Hindlimb muscle (tissue), 1 donor: ENCODE data around the gene NRXN3. TPM values are rescaled to one million over a fixed set of nuclear protein-coding genes. Genes with fewer than 3 reads are reported as not detected.

ENCODE experiments used
- DNase-seq: peaks from one replicate; pipeline ENCODE4 v3.0.0-alpha.2; 2013
- polyA plus RNA-seq: library from polyadenylated mRNA; unstranded; fragments of 120-200 nt; gene quantifications from one replicate; pipeline ENCODE4 v1.2.1, GENCODE V29; 2013; ENCODE audit not compliant: insufficient read length

The NRXN3 gene
- polyA plus RNA-seq, 1 donor = 0.40 TPM

DNA sequence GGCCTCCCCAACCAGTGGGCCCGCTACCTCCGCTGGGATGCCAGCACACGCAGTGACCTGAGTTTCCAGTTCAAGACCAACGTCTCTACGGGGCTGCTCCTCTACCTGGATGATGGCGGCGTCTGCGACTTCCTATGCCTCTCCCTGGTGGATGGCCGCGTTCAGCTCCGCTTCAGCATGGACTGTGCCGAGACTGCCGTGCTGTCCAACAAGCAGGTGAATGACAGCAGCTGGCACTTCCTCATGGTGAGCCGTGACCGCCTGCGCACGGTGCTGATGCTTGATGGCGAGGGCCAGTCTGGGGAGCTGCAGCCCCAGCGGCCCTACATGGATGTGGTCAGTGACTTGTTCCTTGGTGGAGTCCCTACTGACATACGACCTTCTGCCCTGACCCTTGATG is 73.0 kb downstream of the NRXN3 start:
- no peak for DNase-seq

DNA sequence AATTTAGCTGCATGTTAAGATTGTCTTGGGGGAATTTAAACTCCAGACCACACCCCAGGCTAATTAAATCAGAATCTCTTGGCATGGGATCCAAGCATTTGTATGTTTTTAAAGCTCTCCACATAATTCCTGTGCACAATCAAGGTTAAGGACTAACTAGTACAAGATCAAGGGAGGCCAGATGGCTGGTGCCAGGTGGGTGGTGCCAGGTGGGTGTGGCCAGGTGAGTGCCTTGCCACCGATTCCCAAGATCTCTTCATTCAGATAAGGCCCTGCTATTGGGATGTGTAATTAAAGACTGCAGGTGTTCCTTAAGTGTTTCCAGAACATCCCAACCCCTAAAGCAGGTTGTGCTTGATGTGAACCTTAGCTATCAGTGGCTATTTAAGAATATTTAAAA is 75.1 kb downstream of the NRXN3 start:
- no peak for DNase-seq

DNA sequence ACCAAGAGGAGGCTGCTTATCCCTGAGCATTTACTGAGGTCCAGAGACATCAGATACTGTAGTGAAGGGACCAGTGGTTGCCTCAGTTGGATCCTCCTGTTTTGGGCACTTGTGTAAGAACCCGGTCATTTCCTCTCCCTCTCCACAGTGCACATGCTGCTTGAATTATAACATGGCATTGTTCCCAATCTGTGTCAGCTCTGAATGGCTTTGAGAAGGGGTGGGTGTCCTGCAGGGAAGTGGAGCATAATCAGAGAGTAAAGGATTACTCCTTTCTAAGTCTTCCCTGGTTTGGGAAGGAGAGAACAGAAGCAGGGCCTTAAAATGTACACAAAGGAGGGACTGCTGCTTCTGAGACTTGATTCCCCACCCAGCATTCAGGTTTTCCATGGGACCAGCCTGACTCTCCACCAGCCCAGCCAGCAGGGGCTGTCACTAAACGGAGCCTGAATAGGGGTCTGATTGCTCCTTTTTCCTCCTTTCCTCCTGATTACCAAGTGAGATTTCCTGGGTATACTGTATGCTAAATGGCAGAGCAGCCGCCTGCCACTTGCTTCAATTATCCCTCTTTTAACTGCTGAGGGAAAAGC is 78.4 kb downstream of the NRXN3 start:
- DNase-seq = no peak

DNA sequence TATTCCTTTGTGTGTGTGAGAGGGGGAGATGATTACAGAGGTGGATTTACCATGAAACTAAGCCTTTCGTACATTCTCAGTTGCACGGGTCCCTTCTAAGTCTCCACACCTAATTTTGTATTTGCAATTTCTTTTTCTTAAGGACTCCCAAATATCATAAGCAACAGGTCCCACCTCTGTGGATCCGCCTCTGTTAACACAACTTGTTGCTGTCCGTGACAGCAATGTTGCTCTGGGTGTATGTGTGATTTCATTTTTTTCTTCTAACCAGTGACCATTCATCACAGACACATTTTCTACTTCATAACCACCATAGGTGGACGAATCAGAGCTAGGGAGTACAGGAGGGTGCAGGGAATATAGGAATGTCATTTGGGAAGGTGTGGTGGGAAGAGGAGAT is 81.1 kb downstream of the NRXN3 start:
- no peak for DNase-seq

DNA sequence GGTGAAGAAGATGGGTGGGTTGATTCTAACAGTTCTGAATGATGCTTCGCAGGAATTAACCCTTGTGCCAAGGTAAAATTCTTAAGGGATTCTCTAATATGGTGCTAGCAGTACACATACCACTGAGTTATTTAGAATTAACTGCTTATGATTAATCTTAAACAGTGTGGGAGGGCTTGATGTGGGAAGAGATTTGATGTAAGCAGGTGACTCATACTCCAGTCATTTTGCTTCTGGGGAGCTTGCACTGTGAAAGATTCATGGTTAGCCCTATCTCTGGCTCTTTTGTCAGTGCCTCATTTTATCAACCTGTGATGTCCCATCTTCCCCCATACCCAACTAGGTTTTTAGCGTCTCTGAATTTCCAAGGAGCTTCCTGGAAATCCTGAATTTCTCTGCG is 83.8 kb downstream of the NRXN3 start:
- DNase-seq = no peak

- DNase-seq = no peak
Measured at GRCh38 chr14:78254911-78255461, 84.8 kb downstream of the NRXN3 start.

DNA sequence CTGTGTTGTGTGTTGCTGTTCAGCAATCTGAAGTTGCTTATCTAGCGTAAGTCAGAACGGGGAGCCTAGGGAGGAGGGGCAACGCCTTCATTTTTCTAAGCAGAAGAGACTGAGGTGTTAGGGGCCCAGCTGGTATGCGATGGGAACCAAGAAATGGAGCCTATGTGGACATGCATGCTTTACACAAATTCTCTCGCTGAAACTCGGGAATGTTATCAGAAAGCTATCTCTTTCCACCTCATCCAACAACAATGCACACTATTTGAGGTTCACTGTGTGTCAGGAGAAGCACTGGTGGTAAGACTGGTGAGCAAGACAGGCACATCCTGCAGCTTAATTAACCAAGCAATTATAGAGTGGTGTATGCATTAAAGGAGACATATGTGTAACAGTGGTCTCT is 89.7 kb downstream of the NRXN3 start:
- DNase-seq = no peak

DNA sequence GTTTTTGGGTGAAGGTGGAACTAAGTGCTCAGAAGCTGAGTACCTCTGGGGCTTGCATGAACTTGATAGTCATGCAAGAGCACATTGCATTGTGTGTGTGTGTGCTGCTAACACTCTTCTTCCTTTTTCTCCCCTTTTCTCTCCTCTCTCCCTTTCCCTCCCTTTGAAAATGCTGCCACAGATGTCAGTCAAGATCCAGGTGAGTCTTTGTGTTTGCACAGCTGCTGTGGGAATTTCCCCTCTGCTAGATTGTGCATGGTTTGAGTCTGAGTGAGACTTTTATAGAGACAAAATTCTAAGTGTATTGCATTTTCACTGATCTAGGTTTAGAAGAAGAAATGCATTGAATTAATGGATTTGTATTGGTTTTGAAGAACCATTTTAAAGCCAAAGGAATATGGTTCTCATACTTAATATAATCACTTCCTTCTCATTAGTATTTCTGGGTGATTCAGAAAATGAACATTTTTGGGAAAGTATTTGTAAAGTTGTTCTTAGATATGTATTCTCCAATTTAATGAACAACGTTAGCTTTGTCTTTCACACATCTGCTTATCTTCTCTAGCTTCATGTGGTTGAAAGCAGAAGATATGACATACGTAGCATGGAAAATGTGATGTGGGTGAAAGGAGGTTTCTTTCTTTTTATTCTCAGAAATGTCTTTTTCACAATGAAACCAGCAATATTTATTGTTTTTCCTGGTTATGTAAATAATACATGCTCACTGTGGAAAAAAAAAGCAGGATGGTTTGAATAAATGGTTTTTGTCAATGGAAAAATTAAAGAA is 108.5 kb downstream of the NRXN3 start:
- DNase-seq = no peak

DNA sequence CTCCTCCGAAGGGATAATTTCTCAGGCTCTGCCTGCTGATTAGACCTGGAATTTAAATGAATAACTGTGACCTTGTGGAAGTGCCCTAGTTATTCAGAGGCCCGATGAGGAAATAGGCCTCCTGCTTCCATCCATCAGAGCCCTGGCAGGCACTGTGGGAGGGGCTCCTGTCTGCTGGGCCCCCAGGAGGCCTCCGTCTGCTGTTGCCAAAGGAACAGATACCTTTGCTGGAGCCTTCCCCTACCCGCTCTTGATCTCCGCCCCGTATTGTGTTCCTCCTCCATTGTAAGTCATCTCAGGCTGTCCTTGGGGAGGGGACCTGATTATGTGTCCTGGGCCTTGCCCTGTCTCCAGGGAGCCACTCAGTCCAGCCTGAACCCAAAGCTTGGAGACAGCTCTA is 112.3 kb downstream of the NRXN3 start:
- no peak for DNase-seq

DNA sequence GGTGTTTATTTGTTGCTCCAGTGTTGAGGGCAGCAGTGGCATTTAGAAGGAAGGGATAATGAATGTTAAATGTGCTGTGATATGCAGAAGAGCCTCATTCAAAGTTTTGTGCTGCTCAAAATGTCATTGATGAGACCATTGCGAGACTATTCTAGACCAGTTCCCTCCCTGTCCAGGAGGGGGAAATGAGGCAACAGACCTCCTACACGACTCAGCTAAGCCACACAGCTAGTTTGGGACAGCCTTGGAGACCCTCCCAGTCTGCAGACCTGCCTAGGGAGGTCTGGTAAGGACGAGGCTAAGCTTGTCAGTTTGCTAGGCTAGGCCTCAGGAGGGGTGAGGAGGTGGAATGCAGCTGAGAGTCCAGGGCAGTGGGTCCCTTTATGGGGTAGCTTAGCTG is 116.0 kb downstream of the NRXN3 start:
- DNase-seq = no peak

GRCh38 chr14:78292003-78292402 is 121.8 kb downstream of the NRXN3 start:
- no peak for DNase-seq

- DNase-seq = no peak
Measured at GRCh38 chr14:78297858-78298257, 127.7 kb downstream of the NRXN3 start.

DNA sequence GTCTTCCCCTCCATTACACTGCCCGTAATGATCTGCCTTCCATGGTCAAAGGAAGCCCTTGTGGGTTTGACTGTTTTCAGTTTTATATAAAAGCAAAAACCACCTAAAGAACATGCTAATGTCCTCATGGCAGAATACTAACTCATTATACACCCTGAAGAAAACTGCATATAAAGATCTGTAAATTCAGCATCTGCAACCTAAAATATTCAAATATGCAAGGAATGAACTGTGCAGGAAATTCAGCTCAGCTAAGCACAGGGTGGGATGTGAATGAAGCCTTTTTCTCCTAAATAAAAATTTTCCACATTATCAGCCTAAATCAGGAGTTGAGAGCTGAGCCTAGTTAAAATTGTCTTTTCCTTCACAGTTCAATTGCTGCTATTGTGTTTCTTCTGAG is 128.1 kb downstream of the NRXN3 start:
- no peak for DNase-seq

- no peak for DNase-seq
Measured at GRCh38 chr14:78302841-78303240, 132.7 kb downstream of the NRXN3 start.

DNA sequence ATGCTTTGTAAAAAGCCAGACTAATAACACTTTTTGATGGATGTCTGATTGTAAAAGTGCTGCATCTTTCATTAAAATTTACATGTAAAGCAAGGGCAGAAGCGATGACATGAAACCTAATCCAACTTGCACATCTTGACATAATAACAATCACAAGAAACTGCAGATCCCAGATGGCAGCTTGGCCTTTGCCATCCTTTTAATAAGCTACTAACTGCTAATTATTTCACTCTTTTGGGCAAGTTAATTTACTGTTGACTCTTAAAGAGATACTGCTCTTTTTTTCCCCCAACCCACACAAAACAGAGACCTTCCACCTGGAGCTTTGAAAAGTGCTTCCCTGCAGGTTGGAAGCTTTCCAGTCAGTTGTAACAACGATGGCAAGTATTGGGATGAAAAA is 137.5 kb downstream of the NRXN3 start:
- DNase-seq = no peak

- no peak for DNase-seq
Measured at GRCh38 chr14:78308079-78308478, 137.9 kb downstream of the NRXN3 start.

- DNase-seq = no peak
Measured at GRCh38 chr14:78310272-78310671, 140.1 kb downstream of the NRXN3 start.

DNA sequence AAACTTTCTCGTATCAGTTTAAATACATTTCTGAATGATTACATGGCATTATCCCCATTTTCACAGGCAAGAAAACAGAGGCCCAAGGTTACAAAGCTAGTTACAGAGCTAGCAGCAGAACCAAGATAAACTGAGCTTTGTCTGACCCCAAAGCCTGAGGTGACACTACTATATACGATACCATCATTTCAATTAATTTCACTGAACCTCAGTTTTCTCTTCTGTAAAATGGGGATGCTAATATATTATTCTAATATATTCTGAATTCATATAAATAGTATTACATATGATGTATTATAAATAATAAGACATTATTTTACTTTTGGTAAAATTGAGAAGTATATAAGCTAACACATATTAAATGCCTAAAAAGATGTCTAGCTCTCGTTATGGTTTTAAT is 143.3 kb downstream of the NRXN3 start:
- no peak for DNase-seq

DNA sequence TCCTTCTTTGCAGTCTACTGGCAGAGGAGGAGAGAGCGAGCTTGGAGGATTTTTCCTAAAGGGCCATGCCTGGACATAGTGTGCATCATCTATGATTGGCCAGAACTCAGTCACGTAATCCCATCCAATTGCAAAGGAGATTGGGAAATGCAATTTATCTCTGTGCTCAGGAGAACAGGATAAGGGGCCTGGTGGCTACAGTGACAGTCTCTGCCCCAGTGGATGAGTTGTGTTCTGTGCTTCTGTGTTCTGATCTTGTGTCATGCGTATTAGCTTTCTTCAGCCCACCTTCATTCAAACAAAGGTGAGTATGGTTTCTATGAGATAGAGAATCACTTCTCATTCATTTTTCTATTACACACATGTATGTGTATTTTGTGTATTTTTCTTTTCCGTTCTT is 144.3 kb downstream of the NRXN3 start:
- no peak for DNase-seq

DNA sequence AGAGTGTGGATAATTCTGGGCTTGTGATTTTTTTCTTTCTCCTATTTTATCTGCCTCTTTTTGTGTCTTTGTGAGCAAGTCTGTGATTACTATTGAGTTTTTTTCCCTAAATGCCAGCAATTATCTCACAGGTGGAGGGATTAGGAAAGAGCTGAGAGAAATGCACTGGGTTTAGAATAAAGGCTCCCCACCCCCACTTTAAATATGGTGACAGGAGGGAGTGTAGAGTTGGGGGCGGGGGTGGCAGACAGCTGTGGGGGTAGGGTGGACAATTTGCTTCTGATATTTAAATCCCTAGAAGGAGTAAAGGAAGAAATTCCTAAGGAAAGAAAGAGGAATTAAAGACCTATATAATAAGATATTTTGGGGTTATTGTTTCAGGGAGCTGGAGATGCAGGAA is 145.9 kb downstream of the NRXN3 start:
- DNase-seq = no peak

DNA sequence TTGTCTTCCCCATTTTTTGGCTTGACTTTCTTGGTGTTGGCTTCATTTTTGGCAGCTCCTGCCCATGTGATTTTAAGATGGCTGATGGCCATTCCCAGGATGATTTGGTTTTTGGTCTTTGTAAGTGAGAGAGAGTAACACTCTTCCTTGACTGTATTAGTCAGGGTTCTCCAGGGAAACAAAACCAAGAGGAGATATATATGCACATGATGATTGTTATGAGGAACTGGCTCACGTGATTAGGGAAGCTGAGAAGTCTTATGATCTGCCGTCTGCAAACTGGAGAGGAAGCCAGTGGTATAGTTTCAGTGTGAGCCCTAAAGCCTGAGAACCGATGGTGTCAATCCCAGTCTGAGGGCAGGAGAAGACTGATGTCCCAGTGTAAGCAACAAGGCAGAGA is 146.6 kb downstream of the NRXN3 start:
- DNase-seq = no peak

GRCh38 chr14:78319406-78319805 is 149.2 kb downstream of the NRXN3 start:
- no peak for DNase-seq

DNA sequence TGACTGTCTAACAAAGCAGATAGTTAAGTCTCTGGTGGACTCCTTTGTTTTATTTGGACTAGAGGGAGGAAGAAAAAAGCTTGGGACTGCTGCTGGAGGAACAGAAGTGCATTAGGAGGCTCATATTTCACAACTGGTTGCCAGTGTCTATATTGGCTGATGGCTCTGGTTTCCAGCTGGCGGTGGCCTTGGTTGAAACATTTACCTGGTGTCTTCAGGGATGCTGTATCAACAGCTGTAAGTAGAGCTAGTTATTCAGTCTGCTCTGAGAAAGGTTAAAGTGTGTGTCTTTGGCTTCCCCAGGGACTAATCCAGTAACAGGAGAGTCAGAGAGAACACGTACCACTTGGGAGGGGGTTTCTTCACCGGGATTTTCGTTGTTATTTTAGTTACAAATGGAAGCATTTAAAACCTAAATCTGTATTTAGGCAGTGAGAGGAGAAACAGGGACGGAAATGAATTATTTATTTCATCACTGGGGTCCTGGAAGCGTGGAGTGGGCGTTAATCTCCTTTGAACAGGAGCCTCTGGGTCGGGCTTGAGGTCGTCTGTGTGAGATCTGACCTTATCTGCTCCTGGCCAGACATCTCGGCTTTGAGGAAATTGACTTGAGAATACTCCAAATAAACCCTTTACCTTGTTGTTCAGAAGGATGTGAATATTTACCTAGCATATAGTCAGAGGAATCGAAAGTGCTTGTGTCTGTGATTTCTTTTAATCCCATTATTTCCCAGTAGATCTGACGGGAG is 149.9 kb downstream of the NRXN3 start:
- DNase-seq = no peak

DNA sequence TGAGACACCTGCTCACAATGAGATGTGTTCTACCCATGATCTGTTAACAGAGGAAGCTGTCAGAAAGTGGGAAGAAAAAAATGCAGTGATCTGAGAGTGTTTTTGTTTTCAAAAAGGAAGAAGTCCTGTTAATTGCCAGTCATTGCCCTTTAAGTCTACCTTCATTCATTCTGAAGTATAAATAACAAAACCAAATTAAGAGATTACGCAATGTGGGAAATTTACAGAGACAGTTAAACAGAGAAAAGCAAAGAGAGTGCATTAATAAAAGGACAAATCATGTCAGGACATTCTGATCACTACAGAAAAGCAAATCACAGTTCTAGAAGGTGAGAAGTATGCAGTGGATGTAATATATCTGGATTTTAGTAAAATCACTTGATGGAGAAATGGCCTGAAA is 154.2 kb downstream of the NRXN3 start:
- DNase-seq = no peak
